GM12872 (cell line): ENCODE data around the gene TIMP2.

ENCODE experiments used
- TF ChIP-seq, protein P1 (sequence below): IDR thresholded peaks from 3 replicates; pipeline ENCODE4 v1.5.1; 2011; ENCODE audit warnings: low read depth, mild to moderate bottlenecking, low read length, moderate library complexity; ENCODE audit not compliant: insufficient read depth

TIMP2 gene

DNA sequence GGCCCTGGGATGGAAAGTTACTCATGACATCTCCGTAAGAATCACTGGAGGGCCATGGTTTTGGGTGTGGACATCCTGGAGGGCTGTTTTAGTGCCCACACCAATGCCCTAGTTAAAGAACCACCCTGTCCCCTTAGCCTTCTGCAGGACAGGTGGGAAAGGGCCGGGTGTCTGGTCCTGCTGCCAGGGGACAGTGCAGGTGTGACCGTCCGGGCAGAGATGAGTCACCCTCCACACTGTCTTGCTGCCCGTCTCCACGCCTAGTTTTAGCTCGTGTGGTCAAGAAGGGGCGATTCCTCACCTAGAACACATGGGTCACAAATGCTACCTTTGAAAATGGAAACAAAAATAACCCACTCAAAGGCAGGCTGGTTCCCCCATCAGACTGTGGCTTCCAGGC lies 39.2 kb downstream of the TIMP2 start:
- TF ChIP-seq, protein P1, sequence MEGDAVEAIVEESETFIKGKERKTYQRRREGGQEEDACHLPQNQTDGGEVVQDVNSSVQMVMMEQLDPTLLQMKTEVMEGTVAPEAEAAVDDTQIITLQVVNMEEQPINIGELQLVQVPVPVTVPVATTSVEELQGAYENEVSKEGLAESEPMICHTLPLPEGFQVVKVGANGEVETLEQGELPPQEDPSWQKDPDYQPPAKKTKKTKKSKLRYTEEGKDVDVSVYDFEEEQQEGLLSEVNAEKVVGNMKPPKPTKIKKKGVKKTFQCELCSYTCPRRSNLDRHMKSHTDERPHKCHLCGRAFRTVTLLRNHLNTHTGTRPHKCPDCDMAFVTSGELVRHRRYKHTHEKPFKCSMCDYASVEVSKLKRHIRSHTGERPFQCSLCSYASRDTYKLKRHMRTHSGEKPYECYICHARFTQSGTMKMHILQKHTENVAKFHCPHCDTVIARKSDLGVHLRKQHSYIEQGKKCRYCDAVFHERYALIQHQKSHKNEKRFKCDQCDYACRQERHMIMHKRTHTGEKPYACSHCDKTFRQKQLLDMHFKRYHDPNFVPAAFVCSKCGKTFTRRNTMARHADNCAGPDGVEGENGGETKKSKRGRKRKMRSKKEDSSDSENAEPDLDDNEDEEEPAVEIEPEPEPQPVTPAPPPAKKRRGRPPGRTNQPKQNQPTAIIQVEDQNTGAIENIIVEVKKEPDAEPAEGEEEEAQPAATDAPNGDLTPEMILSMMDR, result no peak

- TF ChIP-seq, protein P1, result no peak
These were observed 40.1 kb downstream of the TIMP2 start for GRCh38 chr17:78884876-78885667.

GRCh38 chr17:78884148-78884825 lies 40.9 kb downstream of the TIMP2 start:
- TF ChIP-seq, protein P1, result no peak

- TF ChIP-seq, protein P1, result no peak
These were observed 41.6 kb downstream of the TIMP2 start for GRCh38 chr17:78883533-78884131.

- TF ChIP-seq, protein P1, result no peak
These were observed 42.1 kb downstream of the TIMP2 start for GRCh38 chr17:78883089-78883532.

DNA sequence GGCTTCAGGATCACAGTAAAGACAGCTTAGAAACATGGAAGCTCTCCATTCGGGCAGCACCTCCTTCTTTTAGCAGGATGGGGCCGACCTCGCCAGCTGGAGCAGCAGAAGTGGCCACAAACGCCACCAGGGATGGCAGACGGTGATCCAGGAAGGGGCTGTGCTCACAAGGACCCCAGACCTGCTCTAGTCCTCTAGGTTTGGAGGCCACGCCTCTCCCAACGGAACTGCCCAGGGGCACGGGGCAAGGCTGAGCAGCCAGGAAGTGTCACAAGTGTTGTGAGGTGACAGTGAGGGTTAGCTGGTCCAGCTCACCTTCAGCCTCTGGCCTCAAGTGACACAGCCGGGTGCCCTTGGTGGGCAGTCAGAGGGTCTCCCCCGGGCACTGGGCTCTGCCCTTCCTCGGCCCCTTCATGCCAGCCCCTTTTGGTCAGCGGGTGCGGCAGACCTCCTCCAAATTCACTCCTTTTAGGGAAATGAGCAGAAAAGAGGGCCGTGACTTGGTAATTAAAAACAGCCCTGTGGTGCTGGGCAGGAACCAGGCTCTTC lies 42.6 kb downstream of the TIMP2 start:
- TF ChIP-seq, protein P1, result no peak

DNA sequence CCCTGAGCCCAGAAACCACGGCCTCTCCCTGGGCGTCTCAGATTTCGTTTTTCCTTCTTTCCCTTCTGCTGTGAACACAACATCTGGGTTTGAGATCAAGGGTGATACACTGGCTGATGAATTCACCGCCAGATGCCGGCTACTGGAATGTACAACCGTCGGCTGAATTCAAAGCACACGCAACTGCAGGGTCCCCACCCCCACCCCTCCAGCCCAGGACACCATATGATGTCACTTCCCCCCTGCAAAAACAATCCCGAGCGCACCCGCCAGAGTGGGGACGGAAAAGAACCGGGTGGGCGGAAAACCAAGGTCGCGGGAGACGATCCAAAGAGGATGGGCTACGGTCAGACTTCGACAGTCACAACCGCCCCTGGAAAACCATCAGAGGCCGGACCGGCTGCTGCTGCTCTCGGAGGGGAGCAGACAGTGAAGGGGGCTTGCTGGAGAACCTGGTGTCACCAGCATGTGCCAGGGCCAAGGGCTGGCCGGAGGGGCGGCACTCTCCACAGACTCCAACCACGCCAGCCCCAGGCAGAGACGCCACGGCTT lies 45.5 kb downstream of the TIMP2 start:
- TF ChIP-seq, protein P1, result no peak
